GM12878 (cell line): ENCODE data around the gene SETD5. TPM values are rescaled to one million over a fixed set of nuclear protein-coding genes. Genes with fewer than 3 reads are reported as not detected.
"Not testable (repeated sequence)": the region's sequence is repeated elsewhere in the genome, so short reads cannot be mapped to it uniquely, and the experiment has no call there.

Source experiments
- ATAC-seq: fragments of 200-7000 bp; cut with Tn5 transposase; 3 replicates; pipeline ENCODE4 v1.9.1; 2020; ENCODE audit warnings: mild to moderate bottlenecking, moderate library complexity
- BruUV-seq: library from RNA; stranded (reverse); fragments of 400-500 nt; replicated peaks from 2 replicates; lab custom pipeline; 2021; lab: Mats Ljungman, UMichigan
- CTCF ChIA-PET: fragments of 300-600 bp; sonication (Branson Sonifier 250); formaldehyde crosslinking; extraction: SDS; loops from one replicate; lab custom pipeline; 2021; ENCODE audit warnings: inconsistent platforms; lab: Yijun Ruan, JAX
- POLR2A ChIA-PET: fragments of 350-600 bp; formaldehyde crosslinking; extraction: SDS; loops from one replicate; lab custom pipeline; 2021; ENCODE audit warnings: inconsistent platforms; lab: Charles Lee
- RAD21 ChIA-PET: fragments of 300-600 bp; sonication (Branson Sonifier 250); formaldehyde crosslinking; loops from one replicate; lab custom pipeline; 2023; ENCODE audit warnings: antibody characterized with exemption; ENCODE audit not compliant: unreplicated experiment; lab: Charles Lee
- SMC1A ChIA-PET: fragments of 300-600 bp; sonication (Branson Sonifier 250); formaldehyde crosslinking; loops from one replicate; lab custom pipeline; 2023; ENCODE audit not compliant: unreplicated experiment, uncharacterized antibody; lab: Charles Lee
- DNase-seq: peaks from one replicate; pipeline ENCODE4 v3.0.0-alpha.2; 2011; ENCODE audit warnings: low read depth, low spot score
- FAIRE-seq: peaks from 3 replicates; lab custom pipeline; 2011; peaks lifted over from hg19 to GRCh38; lab: Jason Lieb, UNC
- H2AFZ ChIP-seq: 2 replicates; pipeline ENCODE4 v1.6.0; 2011; ENCODE audit warnings: low read depth, low read length, control low read depth; ENCODE audit not compliant: control insufficient read depth
- H3K27ac ChIP-seq: 2 replicates; pipeline ENCODE4 v1.5.1; 2011; ENCODE audit warnings: control low read depth; ENCODE audit not compliant: control insufficient read depth, insufficient read depth
- H3K27me3 ChIP-seq, 2 experiments: replicated peaks in 1 of 2; 2 replicates each; pipeline versions ENCODE4 v1.6.0 to v1.6.1; 2011; ENCODE audit warnings: low read length in 1 of 2; ENCODE audit not compliant: control insufficient read depth in 2 of 2, insufficient read depth in 2 of 2
- H3K36me3 ChIP-seq, 2 experiments: 2 replicates each; pipeline ENCODE4 v1.5.1; 2011; ENCODE audit warnings: low read length in 1 of 2; ENCODE audit not compliant: control insufficient read depth in 2 of 2, insufficient read depth in 2 of 2
- H3K4me1 ChIP-seq: 2 replicates; pipeline ENCODE4 v1.6.1; 2011; ENCODE audit warnings: mild to moderate bottlenecking, low read length, moderate library complexity, mixed read lengths; ENCODE audit not compliant: control insufficient read depth, insufficient read depth
- H3K4me2 ChIP-seq: 2 replicates; pipeline ENCODE4 v1.6.0; 2011; ENCODE audit warnings: control low read depth; ENCODE audit not compliant: control insufficient read depth, insufficient read depth
- H3K4me3 ChIP-seq: fragments of 200-600 bp; sonication (generic); 2 replicates; pipeline ENCODE4 v1.5.1; 2016
- H3K79me2 ChIP-seq: 2 replicates; pipeline ENCODE4 v1.6.0; 2011; ENCODE audit warnings: low read length; ENCODE audit not compliant: control insufficient read depth, insufficient read depth
- H3K9ac ChIP-seq: 2 replicates; pipeline ENCODE4 v1.8.0; 2011; ENCODE audit warnings: low read length, control low read depth, mixed read lengths; ENCODE audit not compliant: control insufficient read depth, insufficient read depth
- H3K9me3 ChIP-seq: replicated peaks from 3 replicates; pipeline ENCODE4 v1.5.1; 2011; ENCODE audit warnings: mild to moderate bottlenecking, low read length; ENCODE audit not compliant: control insufficient read depth, insufficient read depth
- H4K20me1 ChIP-seq: 2 replicates; pipeline ENCODE4 v1.6.0; 2011; ENCODE audit not compliant: control insufficient read depth, insufficient read depth
- MEF2B ChIP-seq: fragments of 450-650 bp; IDR thresholded peaks from 2 replicates; pipeline ENCODE4 v1.6.1; 2018; ENCODE audit warnings: mild to moderate bottlenecking, moderate library complexity; ENCODE audit not compliant: partially characterized antibody, poor library complexity, severe bottlenecking
- NFYA ChIP-seq: IDR thresholded peaks from 2 replicates; pipeline ENCODE4 v1.6.1; 2011; ENCODE audit warnings: low read depth, mild to moderate bottlenecking, low read length, improper control_type of control experiment, borderline replicate concordance
- RELA ChIP-seq: fragments of 450-650 bp; IDR thresholded peaks from 2 replicates; pipeline ENCODE4 v1.8.0; 2014; ENCODE audit warnings: borderline replicate concordance; ENCODE audit not compliant: partially characterized antibody
- SUPT20H ChIP-seq: IDR thresholded peaks from 2 replicates; pipeline ENCODE4 v1.6.1; 2011; ENCODE audit warnings: low read depth, mild to moderate bottlenecking, low read length, moderate library complexity, borderline replicate concordance; ENCODE audit not compliant: control insufficient read depth
- WGBS: methylation state at CpG from one replicate; pipeline ENCODE4 v1.1.6; 2016; ENCODE audit warnings: low lambda C conversion rate; ENCODE audit not compliant: insufficient replicate concordance, insufficient coverage; ENCODE audit errors: missing lambda C conversion rate; 5-methylcytosine and 5-hydroxymethylcytosine counted together
- in situ Hi-C: fragments of 300-500 bp; cut with MboI; formaldehyde crosslinking; loops from 9 replicates; pipeline ENCODE4 v1.14.3; 2018; ENCODE audit warnings: mixed read lengths
- intact Hi-C: fragments of 100-400 bp; cut with micrococcal nuclease; formaldehyde crosslinking; loops from one replicate; pipeline ENCODE4 v1.14.2; 2022; ENCODE audit not compliant: unreplicated experiment
- polyA plus RNA-seq, 11 experiments: library from polyadenylated mRNA; depleted of rRNA in 4 of 11; unstranded in 6 of 11; stranded (reverse) in 5 of 11; fragments of >200 nt; fragmentation: Nextera tagmentation in 4 of 11; fragmentation: Illumina TruSeq in 1 of 11; extraction: Ambion mirVana in 4 of 11; extraction: Trizol in 1 of 11; gene quantifications; 1 replicate in 1 of 11; 2 replicates in 10 of 11; pipeline versions ENCODE4 v1.2.1 to v1.2.3, GENCODE V29; 2011 to 2016; ENCODE audit warnings: inconsistent platforms in 2 of 11, missing spikeins in 2 of 11, low read depth in 1 of 11
- total RNA-seq, 4 experiments: library from RNA; depleted of rRNA in 3 of 4; stranded (reverse); fragments of >200 nt in 3 of 4; fragmentation: Illumina TruSeq in 1 of 4; extraction: Trizol in 1 of 4; gene quantifications; 2 replicates each; pipeline versions ENCODE4 v1.2.1 to v1.2.3, GENCODE V29; 2013 to 2021

Gene SETD5
- total and polyA plus RNA-seq, 10 of the 15 experiments (the other 5 are each of a cell fraction or from before 2014, with no cell fraction given): 8.2 to 94.0 (median 55.4) TPM

DNA sequence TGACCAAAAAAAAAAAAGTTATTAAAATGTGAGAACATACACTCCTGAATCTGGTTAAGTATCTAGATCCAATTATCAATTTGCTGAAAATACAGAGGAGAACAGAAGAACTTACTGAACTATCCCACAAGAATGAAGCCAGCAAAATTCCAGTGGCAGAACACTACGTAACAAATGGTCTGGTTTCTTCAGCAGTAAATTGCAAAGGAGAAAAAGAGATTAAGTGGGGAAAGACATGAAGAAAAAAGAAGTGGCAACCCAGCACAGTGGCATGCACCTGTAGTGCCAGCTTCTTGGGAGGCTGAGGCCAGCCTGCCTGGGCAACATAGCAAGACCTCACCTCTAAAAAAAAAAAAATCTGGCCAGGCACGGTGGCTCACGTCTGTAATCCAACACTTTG is 94.1 kb downstream of the SETD5 start:
- H4K20me1 ChIP-seq: no peaks in the 10 kb centered on the region
- H3K27me3 ChIP-seq: no peaks in the 10 kb centered on the region
- TF ChIP-seq MEF2B (no peak), SUPT20H (no peak), RELA (no peak), NFYA (no peak)
- in situ Hi-C loops (no loop called here), intact Hi-C loops (no loop called here)
- no peak for FAIRE-seq
- H3K36me3 ChIP-seq: no peaks in the 10 kb centered on the region; a peak in 1 of 4 replicates
- SMC1A ChIA-PET: interaction anchor here (0.7 to 1.1 kb wide), 3 partner anchors 12 to 39 kb away, joined by 3 to 5 read pairs (median 3); no protein-coding TSS in a partner anchor
- H3K27ac ChIP-seq: no peak overlapping the region
- no peak overlapping the region for H3K4me3 ChIP-seq
- RAD21 ChIA-PET: no interaction called here
- ATAC-seq: no peak
- H3K4me1 ChIP-seq: no peaks in the 10 kb centered on the region
- no peak overlapping the region for H3K9ac ChIP-seq
- DNase-seq: no peak
- no peaks in the 10 kb centered on the region for H3K79me2 ChIP-seq
- CTCF ChIA-PET: interaction anchor here (0.7 to 2.9 kb wide), 4 partner anchors 11 to 201 kb away, joined by 3 to 12 read pairs (median 6); no protein-coding TSS in a partner anchor
- POLR2A ChIA-PET: no interaction called here
- H3K9me3 ChIP-seq: no peaks in the 10 kb centered on the region
- BruUV-seq: no TSS peak
- 100% methylated on average over 3 of the region's 3 CpGs for WGBS
- no peak overlapping the region for H2AFZ ChIP-seq
- no peak overlapping the region for H3K4me2 ChIP-seq

DNA sequence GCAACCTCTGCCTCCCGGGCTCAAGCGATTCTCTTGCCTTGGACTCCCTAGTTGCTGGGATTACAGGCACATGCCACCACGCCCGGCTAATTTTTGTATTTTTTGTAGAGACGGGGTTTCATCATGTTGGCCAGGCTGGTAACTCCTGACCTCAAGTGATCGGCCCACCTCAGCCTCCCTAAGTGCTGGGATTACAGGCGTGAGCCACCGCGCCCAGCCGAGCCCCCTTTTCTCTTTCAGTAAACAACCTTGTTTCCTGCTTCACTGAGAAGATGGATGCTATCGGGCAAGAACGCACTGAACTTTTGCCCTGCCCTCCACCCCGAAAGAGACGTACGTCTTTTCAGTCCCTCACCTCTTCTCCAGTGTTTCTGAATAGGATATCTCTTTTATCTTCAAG is 96.6 kb downstream of the SETD5 start:
- H4K20me1 ChIP-seq, in situ Hi-C loops, H3K79me2 ChIP-seq, FAIRE-seq, H3K36me3 ChIP-seq, H3K27me3 ChIP-seq, H2AFZ ChIP-seq, H3K4me3 ChIP-seq, H3K4me2 ChIP-seq, H3K9me3 ChIP-seq, POLR2A ChIA-PET, RAD21 ChIA-PET, H3K9ac ChIP-seq, SMC1A ChIA-PET, intact Hi-C loops, ATAC-seq, BruUV-seq, H3K27ac ChIP-seq, H3K4me1 ChIP-seq, DNase-seq: not testable (repeated sequence)
- 95% methylated on average over 15 of the region's 15 CpGs for WGBS
- CTCF ChIA-PET: interaction anchor here (0.9 kb wide), 1 partner anchor 10 kb away, joined by 3 read pairs; no protein-coding TSS in a partner anchor
